Heart left ventricle (tissue), 16 donors: Measurements from ENCODE around the gene SLC17A5. TPM values are rescaled to one million over a fixed set of nuclear protein-coding genes. Genes with fewer than 3 reads are reported as not detected.

Experiments used
- ATAC-seq, 4 donors: fragments of 200-7000 bp; cut with Tn5 transposase; one replicate each; pipeline ENCODE4 v1.9.1; 2020 to 2022; ENCODE audit warnings: moderate library complexity in 4 of 4, mild to moderate bottlenecking in 3 of 4, moderate number of reproducible peaks in 1 of 4
- DNase-seq, 5 donors: peaks; one replicate each; pipeline ENCODE4 v3.0.0-alpha.2; 2020
- H3K27ac ChIP-seq, 12 donors: fragments of 200-600 bp; sonication (generic) in 4 of 12; one replicate each; pipeline versions ENCODE4 v1.5.0 to v1.8.0; 2016 to 2022; ENCODE audit warnings: mild to moderate bottlenecking in 2 of 12
- H3K27me3 ChIP-seq, 9 donors: fragments of 200-600 bp; sonication (generic) in 2 of 9; one replicate each; pipeline versions ENCODE4 v1.5.1 to v1.8.0; 2016 to 2022; ENCODE audit warnings: mild to moderate bottlenecking in 3 of 9
- H3K36me3 ChIP-seq, 9 donors: fragments of 200-600 bp; sonication (generic) in 2 of 9; one replicate each; pipeline versions ENCODE4 v1.5.0 to v1.8.0; 2018 to 2022; ENCODE audit warnings: mild to moderate bottlenecking in 2 of 9
- H3K4me1 ChIP-seq, 12 donors: fragments of 200-600 bp; sonication (generic) in 4 of 12; one replicate each; pipeline versions ENCODE4 v1.5.0 to v1.8.0; 2016 to 2022; ENCODE audit warnings: mild to moderate bottlenecking in 3 of 12
- H3K4me3 ChIP-seq, 12 donors: fragments of 200-600 bp; sonication (generic) in 4 of 12; one replicate each; pipeline versions ENCODE4 v1.5.0 to v1.8.0; 2017 to 2022; ENCODE audit warnings: mild to moderate bottlenecking in 9 of 12, moderate library complexity in 4 of 12
- H3K9me3 ChIP-seq, 12 donors: fragments of 200-600 bp; sonication (generic) in 4 of 12; one replicate each; pipeline versions ENCODE4 v1.5.0 to v1.8.0; 2016 to 2022; ENCODE audit warnings: mild to moderate bottlenecking in 1 of 12
- POLR2A ChIP-seq, 2 donors: fragments of 450-650 bp; IDR thresholded peaks; one replicate each; pipeline ENCODE4 v1.6.1; 2017; ENCODE audit warnings: antibody characterized with exemption in 2 of 2, mild to moderate bottlenecking in 2 of 2, moderate library complexity in 2 of 2
- WGBS, 4 donors: extraction: QIAGEN DNeasy Blood & Tissue Kit in 2 of 4; methylation state at CpG; one replicate each; pipeline versions ENCODE4 v1.1.5 to v1.1.7; 2013 to 2018; 5-methylcytosine and 5-hydroxymethylcytosine counted together
- intact Hi-C, 10 donors: fragments of 100-400 bp; cut with DNase I; formaldehyde crosslinking; loops; one replicate each; pipeline versions ENCODE4 v1.11.1 to v1.14.2; 2022
- polyA plus RNA-seq, 2 donors: library from polyadenylated mRNA; stranded (reverse); fragments of 200-250 nt; gene quantifications; one replicate each; pipeline ENCODE4 v1.2.3, GENCODE V29; 2013
- total RNA-seq, 9 donors: library from RNA; depleted of rRNA in 2 of 9; stranded (reverse); fragments of >200 nt in 2 of 9; fragmentation: NEBNext Ultra II Directional in 3 of 9; extraction: Animal tissue kit (Norgen Biotek cat#: 25700) in 3 of 9; gene quantifications; one replicate each; pipeline versions ENCODE4 v1.1.0 to v1.2.4, GENCODE V29; 2016 to 2023
- TF ChIP-seq, protein P1 (sequence below), 12 donors: fragments of 200-600 bp; sonication (generic) in 4 of 12; IDR thresholded peaks; one replicate each; pipeline versions ENCODE4 v1.5.0 to v1.8.0; 2018 to 2022; ENCODE audit warnings: antibody characterized with exemption in 12 of 12, mild to moderate bottlenecking in 5 of 12
- donor health status: ischemic (EF 13 %, LVEDD 7.1; RV severe dilation, severe dysfunction).
- donor health status: healthy with polysubstance abuse.
- donor health status: DM: no; HTN: yes; CAD: no.
- donor health status: DM: no; HTN: no; CAD: no.
- donor health status: ischemic (EF 25% LVEDD 6.9; RV normal size, moderate dysfunction).
- donor health status: ischemic (EF 25% LVEDD 5.7; RV mildly dilated, moderate dysfunction).
- donor health status: healthy.
- donor health status: DM: yes; HTN: yes; CAD: no.
- donor health status: ischemic (EF 35%, LVEDD 5.7; RV mildly dilated, moderate dysfunction).
- donor health status: nonischemic (EF 11% LVEDD 7.7; RV severe dilation, severe dysfunction).
- donor health status: DM: yes; HTN: yes; CAD: no.
- donor health status: PGD.
- donor health status: ischemic (EF 29% LVEDD 5.4; RV normal size, mild dysfunction).
- donor health status: nonischemic (EF 23%, LVEDD 6.1; RV moderate dilation, normal function).

SLC17A5 gene
- total and polyA plus RNA-seq, 11 donors: 2.1 to 10.6 (median 7.5) TPM

DNA sequence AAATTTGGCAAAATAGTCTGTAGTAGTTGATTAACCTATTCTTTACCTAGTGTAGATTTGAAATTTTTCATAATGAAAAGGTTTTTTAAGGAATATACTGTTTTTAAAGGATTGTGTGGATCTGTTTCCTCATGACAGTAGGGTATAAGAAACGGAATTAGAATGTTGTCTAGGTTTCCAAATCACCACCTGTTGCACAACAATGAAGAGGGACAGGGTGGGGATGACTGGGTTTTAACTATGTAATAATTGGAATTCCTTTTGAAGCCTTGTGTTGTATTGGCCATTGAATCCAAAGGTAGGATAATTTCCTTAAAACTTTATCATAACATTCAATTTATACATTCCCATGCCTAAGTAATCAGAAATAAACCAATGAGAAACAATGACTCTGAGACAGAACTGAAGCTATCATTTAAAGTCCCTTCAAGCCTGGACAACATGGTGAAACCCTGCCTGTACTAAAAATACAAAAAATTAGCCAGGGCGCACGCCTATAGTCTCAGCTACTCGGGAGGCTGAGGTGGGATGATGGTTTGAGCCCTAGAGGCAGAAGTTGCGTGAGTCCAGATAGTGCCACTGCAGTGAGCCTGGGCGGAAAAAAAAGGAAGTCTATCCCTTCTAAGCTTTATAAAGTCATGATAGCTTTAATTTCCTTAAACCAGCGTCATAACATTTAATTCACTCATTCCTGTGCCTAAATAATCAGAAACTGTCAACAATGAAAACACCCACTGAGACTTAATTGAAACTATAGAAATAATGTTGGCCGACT is 18.3 kb upstream of the SLC17A5 start:
- Histone ChIP-seq H3K4me3 (no peak overlapping the region), H3K4me1 (peaks cover 0 to 6% (median 0%) of the 10 kb centered on the region in 12 donors), H3K36me3 (no peaks in the 10 kb centered on the region), H3K27me3 (no peaks in the 10 kb centered on the region), H3K27ac (no peak overlapping the region), H3K9me3 (no peaks in the 10 kb centered on the region)
- TF ChIP-seq, protein P1, sequence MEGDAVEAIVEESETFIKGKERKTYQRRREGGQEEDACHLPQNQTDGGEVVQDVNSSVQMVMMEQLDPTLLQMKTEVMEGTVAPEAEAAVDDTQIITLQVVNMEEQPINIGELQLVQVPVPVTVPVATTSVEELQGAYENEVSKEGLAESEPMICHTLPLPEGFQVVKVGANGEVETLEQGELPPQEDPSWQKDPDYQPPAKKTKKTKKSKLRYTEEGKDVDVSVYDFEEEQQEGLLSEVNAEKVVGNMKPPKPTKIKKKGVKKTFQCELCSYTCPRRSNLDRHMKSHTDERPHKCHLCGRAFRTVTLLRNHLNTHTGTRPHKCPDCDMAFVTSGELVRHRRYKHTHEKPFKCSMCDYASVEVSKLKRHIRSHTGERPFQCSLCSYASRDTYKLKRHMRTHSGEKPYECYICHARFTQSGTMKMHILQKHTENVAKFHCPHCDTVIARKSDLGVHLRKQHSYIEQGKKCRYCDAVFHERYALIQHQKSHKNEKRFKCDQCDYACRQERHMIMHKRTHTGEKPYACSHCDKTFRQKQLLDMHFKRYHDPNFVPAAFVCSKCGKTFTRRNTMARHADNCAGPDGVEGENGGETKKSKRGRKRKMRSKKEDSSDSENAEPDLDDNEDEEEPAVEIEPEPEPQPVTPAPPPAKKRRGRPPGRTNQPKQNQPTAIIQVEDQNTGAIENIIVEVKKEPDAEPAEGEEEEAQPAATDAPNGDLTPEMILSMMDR (IDR thresholded peaks at IDR 0.05): no peak
- no peak for TF ChIP-seq POLR2A (IDR thresholded peaks at IDR 0.05)
- WGBS, 4 donors: 83 to 87% (median 86%) methylated on average over 8 of the region's 8 CpGs
- no peak for ATAC-seq
- intact Hi-C loops: loop anchor here in 6 of 10 donors (5.0 to 10.0 kb wide), 3 partner anchors 1533 to 1543 kb away; partner anchors contain the start of gene COL12A1 (in 2 of the 6)
- no peak for DNase-seq

DNA sequence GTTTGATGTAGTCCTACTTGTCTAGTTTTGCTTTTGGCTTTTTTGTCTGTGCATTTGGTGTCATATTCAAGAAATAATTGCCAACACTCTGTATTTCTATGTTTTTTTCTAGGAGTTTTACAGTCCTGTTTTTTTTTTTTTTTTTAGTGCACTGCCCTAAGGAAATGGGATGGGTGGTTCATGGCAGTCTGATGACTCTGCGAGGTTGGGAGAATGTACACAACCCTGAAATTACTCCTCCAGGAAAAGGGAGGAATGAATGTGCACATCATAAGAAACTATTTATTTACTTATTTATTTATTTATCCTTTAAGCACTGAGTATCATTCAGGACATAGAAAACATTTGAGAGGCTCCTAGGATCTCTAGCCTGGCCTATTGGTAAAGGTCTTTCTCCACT is 15.2 kb upstream of the SLC17A5 start:
- TF ChIP-seq POLR2A (IDR thresholded peaks at IDR 0.05): no peak
- TF ChIP-seq, protein P1 (IDR thresholded peaks at IDR 0.05): no peak
- ATAC-seq (no peak), DNase-seq (no peak)
- Histone ChIP-seq H3K9me3 (no peaks in the 10 kb centered on the region), H3K4me3 (no peak overlapping the region), H3K27ac (no peak overlapping the region), H3K4me1 (no peaks in the 10 kb centered on the region), H3K27me3 (no peaks in the 10 kb centered on the region), H3K36me3 (no peaks in the 10 kb centered on the region)
- intact Hi-C loops: no loop called here
- 68 to 95% (median 81%) methylated on average over 1 of the region's 1 CpG for WGBS, 4 donors

DNA sequence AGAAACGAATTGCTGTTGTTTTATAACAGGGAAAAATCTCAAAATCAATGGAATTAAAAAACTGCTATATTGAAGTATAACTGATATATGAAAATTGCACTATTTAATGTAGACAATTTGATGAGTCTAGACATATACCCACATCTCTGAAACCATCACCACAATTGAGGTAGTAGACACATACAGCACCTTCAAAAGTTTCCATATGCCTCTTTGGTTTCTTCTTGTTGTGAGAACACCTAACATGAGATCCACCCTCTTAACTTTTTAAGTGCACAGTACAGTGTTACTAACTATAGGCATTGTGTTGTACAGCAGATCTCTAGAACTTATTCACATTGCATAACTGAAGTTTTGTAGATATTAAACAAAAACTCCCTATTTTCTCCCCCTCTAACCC is 14.0 kb upstream of the SLC17A5 start:
- Histone ChIP-seq H3K9me3 (no peaks in the 10 kb centered on the region), H3K27me3 (no peaks in the 10 kb centered on the region), H3K36me3 (no peaks in the 10 kb centered on the region), H3K4me1 (no peaks in the 10 kb centered on the region), H3K4me3 (no peak overlapping the region), H3K27ac (no peak overlapping the region)
- ATAC-seq (no peak), DNase-seq (no peak)
- TF ChIP-seq, protein P1 (IDR thresholded peaks at IDR 0.05): no peak
- TF ChIP-seq POLR2A (IDR thresholded peaks at IDR 0.05): no peak
- 68 to 81% (median 77%) methylated on average over 1 of the region's 1 CpG for WGBS, 4 donors
- intact Hi-C loops: no loop called here

DNA sequence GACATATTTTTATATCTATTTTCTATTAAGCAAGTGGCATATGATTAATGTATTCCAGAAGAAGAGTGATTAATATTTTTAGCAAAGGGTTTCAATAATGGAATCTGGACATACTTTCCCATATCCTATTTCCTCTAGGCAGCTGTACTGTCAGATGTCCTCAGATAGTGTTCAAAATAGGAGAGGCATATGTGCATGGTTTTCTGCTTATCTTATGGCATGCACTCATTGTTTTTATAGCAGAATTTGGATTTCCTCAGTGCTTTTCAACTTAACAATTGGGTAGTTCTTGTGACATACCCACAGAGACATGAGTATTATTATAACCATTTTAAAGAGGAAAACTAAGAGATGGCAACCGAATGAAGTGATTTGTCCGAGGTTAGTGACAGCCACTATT is 12.6 kb upstream of the SLC17A5 start:
- ATAC-seq: no peak
- no peak for DNase-seq
- no peaks in the 10 kb centered on the region for H3K36me3 ChIP-seq
- H3K27ac ChIP-seq: no peak overlapping the region
- intact Hi-C loops: no loop called here
- 35 to 63% (median 53%) methylated on average over 2 of the region's 2 CpGs for WGBS, 4 donors
- TF ChIP-seq, protein P1 (IDR thresholded peaks at IDR 0.05): no peak
- no peak for TF ChIP-seq POLR2A (IDR thresholded peaks at IDR 0.05)
- no peaks in the 10 kb centered on the region for H3K9me3 ChIP-seq
- H3K4me3 ChIP-seq: no peak overlapping the region
- H3K27me3 ChIP-seq: no peaks in the 10 kb centered on the region
- no peaks in the 10 kb centered on the region for H3K4me1 ChIP-seq
